GM12878 (cell line): Measurements from ENCODE around the gene TIPARP. TPM values are rescaled to one million over a fixed set of nuclear protein-coding genes. Genes with fewer than 3 reads are reported as not detected.

Source experiments
- ATAC-seq: fragments of 200-7000 bp; cut with Tn5 transposase; 3 replicates; pipeline ENCODE4 v1.9.1; 2020; ENCODE audit warnings: mild to moderate bottlenecking, moderate library complexity
- BruUV-seq: library from RNA; stranded (reverse); fragments of 400-500 nt; replicated peaks from 2 replicates; lab custom pipeline; 2021; lab: Mats Ljungman, UMichigan
- CTCF ChIA-PET: fragments of 300-600 bp; sonication (Branson Sonifier 250); formaldehyde crosslinking; extraction: SDS; loops from one replicate; lab custom pipeline; 2021; ENCODE audit warnings: inconsistent platforms; lab: Yijun Ruan, JAX
- POLR2A ChIA-PET: fragments of 350-600 bp; formaldehyde crosslinking; extraction: SDS; loops from one replicate; lab custom pipeline; 2021; ENCODE audit warnings: inconsistent platforms; lab: Charles Lee
- RAD21 ChIA-PET: fragments of 300-600 bp; sonication (Branson Sonifier 250); formaldehyde crosslinking; loops from one replicate; lab custom pipeline; 2023; ENCODE audit warnings: antibody characterized with exemption; ENCODE audit not compliant: unreplicated experiment; lab: Charles Lee
- SMC1A ChIA-PET: fragments of 300-600 bp; sonication (Branson Sonifier 250); formaldehyde crosslinking; loops from one replicate; lab custom pipeline; 2023; ENCODE audit not compliant: unreplicated experiment, uncharacterized antibody; lab: Charles Lee
- DNase-seq: peaks from one replicate; pipeline ENCODE4 v3.0.0-alpha.2; 2011; ENCODE audit warnings: low read depth, low spot score
- FAIRE-seq: peaks from 3 replicates; lab custom pipeline; 2011; peaks lifted over from hg19 to GRCh38; lab: Jason Lieb, UNC
- H2AFZ ChIP-seq: 2 replicates; pipeline ENCODE4 v1.6.0; 2011; ENCODE audit warnings: low read depth, low read length, control low read depth; ENCODE audit not compliant: control insufficient read depth
- H3K27ac ChIP-seq: 2 replicates; pipeline ENCODE4 v1.5.1; 2011; ENCODE audit warnings: control low read depth; ENCODE audit not compliant: control insufficient read depth, insufficient read depth
- H3K27me3 ChIP-seq, 2 experiments: replicated peaks in 1 of 2; 2 replicates each; pipeline versions ENCODE4 v1.6.0 to v1.6.1; 2011; ENCODE audit warnings: low read length in 1 of 2; ENCODE audit not compliant: control insufficient read depth in 2 of 2, insufficient read depth in 2 of 2
- H3K36me3 ChIP-seq, 2 experiments: 2 replicates each; pipeline ENCODE4 v1.5.1; 2011; ENCODE audit warnings: low read length in 1 of 2; ENCODE audit not compliant: control insufficient read depth in 2 of 2, insufficient read depth in 2 of 2
- H3K4me1 ChIP-seq: 2 replicates; pipeline ENCODE4 v1.6.1; 2011; ENCODE audit warnings: mild to moderate bottlenecking, low read length, moderate library complexity, mixed read lengths; ENCODE audit not compliant: control insufficient read depth, insufficient read depth
- H3K4me2 ChIP-seq: 2 replicates; pipeline ENCODE4 v1.6.0; 2011; ENCODE audit warnings: control low read depth; ENCODE audit not compliant: control insufficient read depth, insufficient read depth
- H3K4me3 ChIP-seq: fragments of 200-600 bp; sonication (generic); 2 replicates; pipeline ENCODE4 v1.5.1; 2016
- H3K79me2 ChIP-seq: 2 replicates; pipeline ENCODE4 v1.6.0; 2011; ENCODE audit warnings: low read length; ENCODE audit not compliant: control insufficient read depth, insufficient read depth
- H3K9ac ChIP-seq: 2 replicates; pipeline ENCODE4 v1.8.0; 2011; ENCODE audit warnings: low read length, control low read depth, mixed read lengths; ENCODE audit not compliant: control insufficient read depth, insufficient read depth
- H3K9me3 ChIP-seq: replicated peaks from 3 replicates; pipeline ENCODE4 v1.5.1; 2011; ENCODE audit warnings: mild to moderate bottlenecking, low read length; ENCODE audit not compliant: control insufficient read depth, insufficient read depth
- H4K20me1 ChIP-seq: 2 replicates; pipeline ENCODE4 v1.6.0; 2011; ENCODE audit not compliant: control insufficient read depth, insufficient read depth
- BCL11A ChIP-seq: IDR thresholded peaks from 2 replicates; pipeline ENCODE4 v1.6.1; 2011; ENCODE audit warnings: low read depth, low read length
- CBFB ChIP-seq: IDR thresholded peaks from 2 replicates; pipeline ENCODE4 v1.6.1; 2016; ENCODE audit warnings: antibody characterized with exemption, low read depth
- CBX3 ChIP-seq: fragments of 200-600 bp; sonication (generic); IDR thresholded peaks from 2 replicates; pipeline ENCODE4 v1.6.1; 2016; ENCODE audit warnings: low read depth, borderline replicate concordance
- E2F8 ChIP-seq: fragments of 450-650 bp; IDR thresholded peaks from 2 replicates; pipeline ENCODE4 v1.6.1; 2018; ENCODE audit warnings: mild to moderate bottlenecking, low read depth, moderate library complexity; ENCODE audit not compliant: partially characterized antibody
- HDGF ChIP-seq: fragments of 450-650 bp; IDR thresholded peaks from 2 replicates; pipeline ENCODE4 v1.6.1; 2016; ENCODE audit warnings: antibody characterized with exemption
- IKZF2 ChIP-seq, 2 experiments: fragments of 450-650 bp; IDR thresholded peaks; 2 replicates each; pipeline ENCODE4 v1.6.1; 2017; ENCODE audit warnings: mild to moderate bottlenecking in 2 of 2, moderate library complexity in 2 of 2
- MLLT1 ChIP-seq: fragments of 450-650 bp; IDR thresholded peaks from 2 replicates; pipeline ENCODE4 v1.6.1; 2016; ENCODE audit warnings: mild to moderate bottlenecking
- PAX5 ChIP-seq: IDR thresholded peaks from 2 replicates; pipeline ENCODE4 v1.6.1; 2011; ENCODE audit warnings: low read depth, low read length, borderline replicate concordance
- RUNX3 ChIP-seq: IDR thresholded peaks from 2 replicates; pipeline ENCODE4 v1.6.1; 2012; ENCODE audit warnings: low read length, inconsistent platforms
- SMAD5 ChIP-seq: IDR thresholded peaks from 2 replicates; pipeline ENCODE4 v1.6.1; 2016; ENCODE audit warnings: antibody characterized with exemption, low read depth
- SMARCA5 ChIP-seq: fragments of 450-650 bp; IDR thresholded peaks from 2 replicates; pipeline ENCODE4 v1.6.1; 2017; ENCODE audit warnings: mild to moderate bottlenecking
- TAF1 ChIP-seq: IDR thresholded peaks from 2 replicates; pipeline ENCODE4 v1.6.1; 2011; ENCODE audit warnings: mild to moderate bottlenecking, low read depth, low read length, borderline replicate concordance
- YY1 ChIP-seq: IDR thresholded peaks from 2 replicates; pipeline ENCODE4 v1.6.1; 2011; ENCODE audit warnings: low read depth, mild to moderate bottlenecking, low read length
- ZBTB11 ChIP-seq: fragments of 450-650 bp; formaldehyde crosslinking; IDR thresholded peaks from 2 replicates; pipeline ENCODE4 v1.5.0; 2022; ENCODE audit warnings: mild to moderate bottlenecking, missing genetic modification characterization
- WGBS: methylation state at CpG from one replicate; pipeline ENCODE4 v1.1.6; 2016; ENCODE audit warnings: low lambda C conversion rate; ENCODE audit not compliant: insufficient replicate concordance, insufficient coverage; ENCODE audit errors: missing lambda C conversion rate; 5-methylcytosine and 5-hydroxymethylcytosine counted together
- in situ Hi-C: fragments of 300-500 bp; cut with MboI; formaldehyde crosslinking; loops from 9 replicates; pipeline ENCODE4 v1.14.3; 2018; ENCODE audit warnings: mixed read lengths
- intact Hi-C: fragments of 100-400 bp; cut with micrococcal nuclease; formaldehyde crosslinking; loops from one replicate; pipeline ENCODE4 v1.14.2; 2022; ENCODE audit not compliant: unreplicated experiment
- polyA plus RNA-seq, 11 experiments: library from polyadenylated mRNA; depleted of rRNA in 4 of 11; unstranded in 6 of 11; stranded (reverse) in 5 of 11; fragments of >200 nt; fragmentation: Nextera tagmentation in 4 of 11; fragmentation: Illumina TruSeq in 1 of 11; extraction: Ambion mirVana in 4 of 11; extraction: Trizol in 1 of 11; gene quantifications; 1 replicate in 1 of 11; 2 replicates in 10 of 11; pipeline versions ENCODE4 v1.2.1 to v1.2.3, GENCODE V29; 2011 to 2016; ENCODE audit warnings: inconsistent platforms in 2 of 11, missing spikeins in 2 of 11, low read depth in 1 of 11
- total RNA-seq, 4 experiments: library from RNA; depleted of rRNA in 3 of 4; stranded (reverse); fragments of >200 nt in 3 of 4; fragmentation: Illumina TruSeq in 1 of 4; extraction: Trizol in 1 of 4; gene quantifications; 2 replicates each; pipeline versions ENCODE4 v1.2.1 to v1.2.3, GENCODE V29; 2013 to 2021

The TIPARP gene
- total and polyA plus RNA-seq, 10 of the 15 experiments (the other 5 are each of a cell fraction or from before 2014, with no cell fraction given), result 3.2 to 21.5 (median 12.0) TPM

GRCh38 chr3:156664011-156664830 is 10.2 kb upstream of the TIPARP start:
- Histone ChIP-seq H3K27ac (peak overlapping the region; percentile 97), H3K4me3 (peak overlapping the region; percentile 19; the same call in 1 of the 2 replicates), H3K4me1 (peaks cover 55% of the 10 kb centered on the region), H3K79me2 (no peaks in the 10 kb centered on the region), H4K20me1 (no peaks in the 10 kb centered on the region), H3K4me2 (peak overlapping the region; percentile 88), H3K27me3 (no peaks in the 10 kb centered on the region), H3K9me3 (no peaks in the 10 kb centered on the region), H3K9ac (peak overlapping the region; percentile 51), H2AFZ (peak overlapping the region; percentile 52), H3K36me3 (no peaks in the 10 kb centered on the region)
- in situ Hi-C loops (no loop called here), intact Hi-C loops (loop anchor here (2.0 kb wide), 3 partner anchors 19 to 109 kb away; partner anchors contain the start of gene SSR3)
- RAD21 ChIA-PET, result interaction anchor here (1.1 to 3.5 kb wide), 11 partner anchors 8 to 424 kb away, joined by 3 to 29 read pairs (median 10); partner anchors contain the start of genes SSR3 and TIPARP
- CTCF ChIA-PET, result interaction anchor here (0.8 to 2.5 kb wide), 15 partner anchors 10 to 424 kb away, joined by 3 to 27 read pairs (median 4); partner anchors contain the start of genes SSR3 and TIPARP
- TF ChIP-seq IKZF2 (IDR thresholded peaks at IDR 0.05) (peak; percentile 7 to 30; a peak in 2 of 4 replicates), SMARCA5 (peak; percentile 24; the same call in 1 of the 2 replicates), BCL11A (no peak), CBX3 (no peak), PAX5 (no peak), MLLT1 (peak; percentile 92), HDGF (peak; percentile 60; the same call in 1 of the 2 replicates), RUNX3 (peak; percentile 4; the same call in 1 of the 2 replicates), YY1 (no peak), E2F8 (no peak), TAF1 (no peak), SMAD5 (no peak), ZBTB11 (0 out of 2 replicates have a peak, but pooled peaks have one; percentile 20), CBFB (no peak)
- SMC1A ChIA-PET, result interaction anchor here (0.6 to 5.2 kb wide), 20 partner anchors 9 to 423 kb away, joined by 3 to 52 read pairs (median 4); partner anchors contain the start of genes SSR3 and TIPARP
- FAIRE-seq, result no peak
- 53% methylated on average over 8 of the region's 8 CpGs for WGBS
- TSS peak; percentile 95 for BruUV-seq
- POLR2A ChIA-PET, result interaction anchor here (0.8 to 3.9 kb wide), 8 partner anchors 9 to 511 kb away, joined by 3 to 22 read pairs (median 6); partner anchors contain the start of gene SSR3
- DNase-seq, result no peak
- peak; percentile 33 for ATAC-seq
